HG02981 (cell line): ENCODE data around the gene EMC6.
"Not testable (repeated sequence)": the region's sequence is repeated elsewhere in the genome, so short reads cannot be mapped to it uniquely, and the experiment has no call there.

Experiments used
- ATAC-seq: cut with Tn5 transposase; IDR thresholded peaks from one replicate; pipeline ENCODE4 v1.9.1; 2021; ENCODE audit warnings: mild to moderate bottlenecking, moderate library complexity; ENCODE audit not compliant: unreplicated experiment

The EMC6 gene

GRCh38 chr17:3704931-3705717 is 36.5 kb downstream of the EMC6 start:
- ATAC-seq: no peak

- ATAC-seq: not testable (repeated sequence)
Observed at GRCh38 chr17:3705718-3705984, 37.0 kb downstream of the EMC6 start.

- no peak for ATAC-seq
Observed at GRCh38 chr17:3708366-3708765, 39.8 kb downstream of the EMC6 start.

GRCh38 chr17:3710951-3711383 is 42.4 kb downstream of the EMC6 start:
- peak; percentile 92 for ATAC-seq

- no peak for ATAC-seq
Observed at GRCh38 chr17:3712811-3713463, 44.3 kb downstream of the EMC6 start.

GRCh38 chr17:3715296-3715695 is 46.7 kb downstream of the EMC6 start:
- ATAC-seq: no peak

- no peak for ATAC-seq
Observed at GRCh38 chr17:3718201-3718600, 49.6 kb downstream of the EMC6 start.

GRCh38 chr17:3719265-3719664 is 50.7 kb downstream of the EMC6 start:
- no peak for ATAC-seq
